HL-60 (cell line): ENCODE measurements around the gene CNTNAP5.

Experiments used
- DNase-seq, 2 experiments: peaks; one replicate each; pipeline ENCODE4 v3.0.0-alpha.2; 2010 to 2020; ENCODE audit warnings: low read depth in 1 of 2, low spot score in 1 of 2
- H3K27ac ChIP-seq: fragments of 250-450 bp; sonication (Bioruptor Pico); replicated peaks from 2 replicates; pipeline ENCODE4 v1.5.1; 2020; ENCODE audit warnings: mild to moderate bottlenecking, moderate library complexity
- H3K27me3 ChIP-seq: fragments of 250-450 bp; sonication (Bioruptor Pico); 2 replicates; pipeline ENCODE4 v1.5.1; 2021; ENCODE audit warnings: mild to moderate bottlenecking, moderate library complexity; ENCODE audit not compliant: insufficient read depth, poor library complexity, severe bottlenecking
- H3K4me3 ChIP-seq: replicated peaks from 2 replicates; pipeline ENCODE4 v1.5.1; 2011; ENCODE audit warnings: mild to moderate bottlenecking, control low read depth, low read length; ENCODE audit not compliant: insufficient read depth
- GABPA ChIP-seq: IDR thresholded peaks from 2 replicates; pipeline ENCODE4 v1.6.1; 2012; ENCODE audit warnings: low read depth
- POLR2AphosphoS5 ChIP-seq: IDR thresholded peaks from 2 replicates; pipeline ENCODE4 v1.6.1; 2012; ENCODE audit warnings: low read depth
- SPI1 ChIP-seq: IDR thresholded peaks from 2 replicates; pipeline ENCODE4 v1.6.1; 2012; ENCODE audit warnings: low read depth, mild to moderate bottlenecking, borderline replicate concordance
- TF ChIP-seq, protein P1 (sequence below): IDR thresholded peaks from one replicate; pipeline ENCODE4 v1.5.1; 2011; ENCODE audit warnings: low read length, control low read depth, inconsistent platforms; ENCODE audit not compliant: insufficient read depth
- TF ChIP-seq, protein P2 (sequence below): IDR thresholded peaks from 2 replicates; pipeline ENCODE4 v1.6.1; 2012; ENCODE audit warnings: low read depth; ENCODE audit not compliant: insufficient replicate concordance

CNTNAP5 gene

DNA sequence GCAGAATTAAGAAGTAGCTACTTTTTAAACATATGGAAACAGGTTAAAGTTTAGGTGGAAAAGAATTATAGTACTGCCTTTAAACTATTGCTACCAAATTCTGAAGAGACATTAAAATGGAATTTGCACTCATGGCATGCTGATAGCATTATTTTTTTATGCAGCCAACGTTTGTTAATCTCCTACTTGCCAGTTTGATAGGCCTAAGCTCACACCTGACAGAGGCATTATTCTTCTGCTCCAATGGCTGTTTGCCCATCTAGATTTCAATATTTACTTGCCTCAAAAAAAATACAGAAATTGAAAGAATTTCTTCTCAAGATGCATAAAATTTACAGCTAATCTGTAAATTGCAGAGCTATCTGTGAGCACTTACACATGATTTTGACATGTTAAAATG, 849.6 kb downstream of the CNTNAP5 start:
- Histone ChIP-seq H3K27ac (no peak overlapping the region), H3K4me3 (no peak overlapping the region), H3K27me3 (no peaks in the 10 kb centered on the region)
- DNase-seq: no peak
- no peak for TF ChIP-seq POLR2AphosphoS5
- TF ChIP-seq, protein P1, sequence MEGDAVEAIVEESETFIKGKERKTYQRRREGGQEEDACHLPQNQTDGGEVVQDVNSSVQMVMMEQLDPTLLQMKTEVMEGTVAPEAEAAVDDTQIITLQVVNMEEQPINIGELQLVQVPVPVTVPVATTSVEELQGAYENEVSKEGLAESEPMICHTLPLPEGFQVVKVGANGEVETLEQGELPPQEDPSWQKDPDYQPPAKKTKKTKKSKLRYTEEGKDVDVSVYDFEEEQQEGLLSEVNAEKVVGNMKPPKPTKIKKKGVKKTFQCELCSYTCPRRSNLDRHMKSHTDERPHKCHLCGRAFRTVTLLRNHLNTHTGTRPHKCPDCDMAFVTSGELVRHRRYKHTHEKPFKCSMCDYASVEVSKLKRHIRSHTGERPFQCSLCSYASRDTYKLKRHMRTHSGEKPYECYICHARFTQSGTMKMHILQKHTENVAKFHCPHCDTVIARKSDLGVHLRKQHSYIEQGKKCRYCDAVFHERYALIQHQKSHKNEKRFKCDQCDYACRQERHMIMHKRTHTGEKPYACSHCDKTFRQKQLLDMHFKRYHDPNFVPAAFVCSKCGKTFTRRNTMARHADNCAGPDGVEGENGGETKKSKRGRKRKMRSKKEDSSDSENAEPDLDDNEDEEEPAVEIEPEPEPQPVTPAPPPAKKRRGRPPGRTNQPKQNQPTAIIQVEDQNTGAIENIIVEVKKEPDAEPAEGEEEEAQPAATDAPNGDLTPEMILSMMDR: no peak
- TF ChIP-seq, protein P2, sequence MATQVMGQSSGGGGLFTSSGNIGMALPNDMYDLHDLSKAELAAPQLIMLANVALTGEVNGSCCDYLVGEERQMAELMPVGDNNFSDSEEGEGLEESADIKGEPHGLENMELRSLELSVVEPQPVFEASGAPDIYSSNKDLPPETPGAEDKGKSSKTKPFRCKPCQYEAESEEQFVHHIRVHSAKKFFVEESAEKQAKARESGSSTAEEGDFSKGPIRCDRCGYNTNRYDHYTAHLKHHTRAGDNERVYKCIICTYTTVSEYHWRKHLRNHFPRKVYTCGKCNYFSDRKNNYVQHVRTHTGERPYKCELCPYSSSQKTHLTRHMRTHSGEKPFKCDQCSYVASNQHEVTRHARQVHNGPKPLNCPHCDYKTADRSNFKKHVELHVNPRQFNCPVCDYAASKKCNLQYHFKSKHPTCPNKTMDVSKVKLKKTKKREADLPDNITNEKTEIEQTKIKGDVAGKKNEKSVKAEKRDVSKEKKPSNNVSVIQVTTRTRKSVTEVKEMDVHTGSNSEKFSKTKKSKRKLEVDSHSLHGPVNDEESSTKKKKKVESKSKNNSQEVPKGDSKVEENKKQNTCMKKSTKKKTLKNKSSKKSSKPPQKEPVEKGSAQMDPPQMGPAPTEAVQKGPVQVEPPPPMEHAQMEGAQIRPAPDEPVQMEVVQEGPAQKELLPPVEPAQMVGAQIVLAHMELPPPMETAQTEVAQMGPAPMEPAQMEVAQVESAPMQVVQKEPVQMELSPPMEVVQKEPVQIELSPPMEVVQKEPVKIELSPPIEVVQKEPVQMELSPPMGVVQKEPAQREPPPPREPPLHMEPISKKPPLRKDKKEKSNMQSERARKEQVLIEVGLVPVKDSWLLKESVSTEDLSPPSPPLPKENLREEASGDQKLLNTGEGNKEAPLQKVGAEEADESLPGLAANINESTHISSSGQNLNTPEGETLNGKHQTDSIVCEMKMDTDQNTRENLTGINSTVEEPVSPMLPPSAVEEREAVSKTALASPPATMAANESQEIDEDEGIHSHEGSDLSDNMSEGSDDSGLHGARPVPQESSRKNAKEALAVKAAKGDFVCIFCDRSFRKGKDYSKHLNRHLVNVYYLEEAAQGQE: no peak
- TF ChIP-seq GABPA: no peak
- no peak for TF ChIP-seq SPI1

DNA sequence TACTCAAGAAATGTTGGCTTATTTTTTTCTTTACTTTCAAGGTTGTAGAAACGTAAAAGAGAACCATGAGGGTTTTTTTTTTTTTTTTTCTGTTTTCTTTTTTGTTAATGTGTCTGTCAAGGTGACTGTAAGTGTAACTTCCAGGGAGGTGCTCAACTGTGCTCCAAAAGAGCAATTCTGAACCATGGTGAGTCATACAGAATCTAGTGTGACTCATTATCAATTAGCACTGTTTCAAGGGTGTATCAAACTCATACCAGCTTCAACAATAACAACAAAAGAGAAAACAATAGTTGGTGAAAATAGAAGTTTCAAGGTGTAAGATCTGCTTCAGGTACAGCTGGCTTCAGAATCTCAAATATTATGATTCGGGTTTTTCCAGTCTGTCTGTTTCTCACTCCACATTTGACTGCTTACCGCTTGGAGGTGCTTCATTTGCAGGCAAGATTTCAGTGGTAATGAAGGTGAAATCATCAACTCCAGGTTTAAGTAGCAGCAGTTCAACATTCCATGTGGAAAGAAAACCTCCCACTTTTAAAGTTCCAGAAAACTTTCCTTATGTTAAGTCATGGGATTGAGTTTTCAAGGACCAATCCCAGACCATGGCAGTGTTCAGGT, 850.6 kb downstream of the CNTNAP5 start:
- Histone ChIP-seq H3K27me3 (no peaks in the 10 kb centered on the region), H3K27ac (no peak overlapping the region), H3K4me3 (no peak overlapping the region)
- TF ChIP-seq POLR2AphosphoS5: no peak
- no peak for TF ChIP-seq SPI1
- no peak for TF ChIP-seq GABPA
- TF ChIP-seq, protein P1: no peak
- TF ChIP-seq, protein P2: no peak
- DNase-seq: no peak

DNA sequence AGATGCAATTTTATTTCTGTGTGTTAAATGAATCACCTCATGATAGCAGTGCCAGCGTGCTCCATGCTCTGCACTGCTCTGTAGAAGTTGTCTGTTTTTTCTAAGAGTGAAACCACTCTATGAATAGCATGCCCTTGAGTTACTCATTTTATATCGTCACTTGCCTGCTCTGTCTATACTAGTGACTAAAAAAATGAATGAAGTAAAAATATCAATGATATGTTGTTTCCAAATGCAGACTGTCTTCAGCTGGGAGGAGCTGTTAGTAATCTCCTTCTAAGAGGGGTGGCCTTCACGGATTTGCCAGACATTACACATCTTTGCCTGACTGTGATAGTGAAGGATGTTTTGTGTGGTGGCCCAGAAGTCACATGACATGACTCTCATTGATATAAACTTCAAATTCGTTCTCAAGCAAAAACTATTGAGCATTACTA, 852.1 kb downstream of the CNTNAP5 start:
- H3K4me3 ChIP-seq: no peak overlapping the region
- TF ChIP-seq, protein P2: no peak
- TF ChIP-seq POLR2AphosphoS5 (no peak), SPI1 (no peak), GABPA (no peak)
- TF ChIP-seq, protein P1: no peak
- H3K27me3 ChIP-seq: no peaks in the 10 kb centered on the region
- DNase-seq: no peak
- no peak overlapping the region for H3K27ac ChIP-seq
